CD4-positive, alpha-beta T cell treated with Interleukin-21 for 1 hour (primary cell): ENCODE data around the gene BMPER.
A peak's percentile ranks its signal among the peaks of the same experiment; 100 is the strongest.

Experiments
- DNase-seq: peaks from one replicate; pipeline ENCODE4 v3.0.0-alpha.2; 2020

Gene BMPER

DNA sequence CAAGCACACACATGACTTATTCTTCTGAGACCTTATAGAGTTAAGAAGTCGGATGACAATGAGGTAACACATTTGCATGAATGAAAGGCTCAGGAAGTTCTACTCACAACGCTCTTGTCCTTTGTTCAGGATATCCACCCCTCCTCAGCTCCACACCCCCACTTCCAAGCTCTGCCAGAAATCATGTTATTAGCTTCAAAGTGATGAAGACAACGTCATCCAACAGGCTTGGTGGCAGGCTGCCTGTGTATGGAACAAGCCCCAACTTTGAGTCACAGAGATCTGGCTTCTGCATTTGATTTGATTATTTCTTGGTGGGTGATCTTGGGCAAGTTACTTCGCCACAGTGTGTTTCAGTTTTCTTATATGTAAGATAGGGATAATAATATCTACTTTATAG is 12.4 kb upstream of the BMPER start:
- DNase-seq: no peak

- DNase-seq: no peak
These were observed 12.0 kb upstream of the BMPER start for GRCh38 chr7:33893377-33893776.

DNA sequence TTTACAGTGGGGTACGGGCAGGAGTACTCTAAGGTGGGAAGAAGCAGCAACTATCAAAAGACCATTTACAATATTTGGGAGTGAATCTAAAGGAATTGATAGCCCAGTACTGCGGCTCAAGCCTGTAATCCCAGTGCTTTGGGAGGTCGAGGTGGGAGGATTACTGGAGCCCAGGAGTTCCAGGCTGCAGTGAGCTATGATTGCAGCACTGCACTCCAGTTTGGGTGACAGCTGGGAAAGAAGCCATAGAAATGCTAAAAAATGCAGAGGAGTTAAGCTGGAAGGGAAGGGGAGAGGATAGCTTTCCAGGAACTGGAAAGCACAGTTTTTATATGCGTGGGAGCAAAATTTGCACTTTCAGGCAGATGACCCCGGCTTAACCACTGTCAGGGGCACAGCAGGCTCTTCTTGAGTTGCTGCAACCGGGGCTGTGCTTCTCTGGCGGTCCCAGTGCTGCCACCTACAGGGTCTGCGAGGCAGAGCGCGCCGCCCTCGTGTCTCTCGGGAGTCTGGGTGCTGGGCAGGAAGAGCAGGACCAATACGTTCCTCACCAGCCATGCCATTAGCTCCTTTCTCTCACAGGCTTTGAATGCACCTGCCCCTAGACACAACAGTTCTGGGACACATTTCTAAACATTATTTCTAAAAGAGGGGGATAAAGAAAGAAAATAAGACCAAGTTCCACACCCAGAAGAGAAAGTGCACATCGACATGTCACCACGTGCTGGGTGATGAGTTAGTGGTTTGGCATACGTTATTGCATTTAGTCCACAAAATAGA is 10.1 kb upstream of the BMPER start:
- peak; percentile 59 for DNase-seq

DNA sequence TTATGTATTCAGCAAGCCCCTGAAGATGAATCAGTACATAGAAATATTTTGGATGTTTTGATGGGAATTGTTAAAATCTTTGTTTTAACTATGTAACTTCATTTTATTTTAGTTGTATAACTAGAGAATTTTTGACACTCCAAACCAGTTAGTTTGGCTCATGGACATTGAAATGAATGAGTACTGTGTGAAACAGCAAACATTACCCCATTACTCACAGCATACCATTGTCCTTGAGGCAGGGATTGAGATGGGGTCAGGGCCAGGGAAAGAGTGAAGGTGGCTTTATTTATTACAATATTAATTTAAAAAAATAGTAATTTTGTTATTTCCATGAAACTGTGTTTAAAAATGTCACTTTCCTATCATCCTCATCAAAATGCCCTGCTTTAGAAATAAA is 4.8 kb upstream of the BMPER start:
- no peak for DNase-seq

DNA sequence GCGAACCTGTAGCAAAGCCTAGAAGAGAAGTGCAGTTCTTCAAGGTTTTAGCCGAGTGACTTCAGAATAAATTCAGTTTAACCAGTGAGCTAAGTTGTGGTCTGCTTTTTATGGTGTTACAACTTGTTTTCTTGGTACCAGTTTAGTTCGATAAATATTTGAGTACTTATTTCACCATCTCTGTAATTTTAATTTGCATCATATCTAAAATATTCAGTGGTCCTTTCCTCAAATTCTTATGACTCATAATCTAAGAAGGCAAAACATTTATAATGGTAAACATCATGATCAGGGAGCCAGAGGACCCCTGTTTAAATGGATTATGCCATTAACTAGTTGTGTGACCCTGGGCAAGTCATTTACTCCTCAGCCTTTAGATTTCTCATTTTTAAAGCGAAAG is 4.1 kb upstream of the BMPER start:
- DNase-seq: no peak

GRCh38 chr7:33901847-33902246 is 3.5 kb upstream of the BMPER start:
- no peak for DNase-seq

DNA sequence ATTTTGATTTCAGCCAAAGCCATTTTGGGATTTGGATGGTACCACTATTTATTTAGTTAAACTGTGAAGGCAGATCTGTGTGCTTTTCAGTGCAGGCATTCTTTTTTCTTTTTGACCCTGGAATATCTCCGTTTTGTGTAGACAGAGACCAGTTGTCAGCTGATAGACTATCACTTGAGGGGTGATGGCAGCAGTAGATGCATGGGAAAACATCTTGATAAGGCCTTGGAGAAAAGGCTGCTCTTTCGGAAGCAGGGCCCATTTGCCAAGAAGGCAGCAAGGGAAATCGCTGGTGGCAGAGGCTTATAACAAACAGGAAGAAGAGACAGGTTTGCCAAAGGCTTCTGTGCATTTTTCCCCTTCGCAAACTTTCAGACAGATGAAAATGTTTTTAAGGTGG is 2.6 kb upstream of the BMPER start:
- DNase-seq: no peak

- no peak for DNase-seq
These were observed 1.3 kb upstream of the BMPER start for GRCh38 chr7:33903791-33904680.

GRCh38 chr7:33904681-33905388 is 504 bp upstream of the BMPER start:
- DNase-seq: no peak

DNA sequence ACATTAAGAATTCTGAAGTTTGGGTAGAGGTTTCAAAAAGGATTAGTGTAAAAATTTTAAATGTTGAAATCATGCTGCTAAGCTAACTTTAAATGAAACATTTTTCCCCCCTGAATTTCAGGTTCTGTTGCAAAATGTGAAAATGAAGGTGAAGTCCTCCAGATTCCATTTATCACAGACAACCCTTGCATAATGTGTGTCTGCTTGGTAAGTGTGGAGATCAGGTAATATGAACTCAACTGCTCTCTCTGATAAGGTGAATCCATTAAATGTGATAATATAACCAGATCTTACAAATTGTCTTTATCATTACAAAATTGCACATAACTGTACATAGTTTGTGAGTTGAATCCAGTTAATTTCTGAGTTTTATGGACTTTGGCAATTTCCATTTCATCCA is 1.4 kb downstream of the BMPER start:
- no peak for DNase-seq

DNA sequence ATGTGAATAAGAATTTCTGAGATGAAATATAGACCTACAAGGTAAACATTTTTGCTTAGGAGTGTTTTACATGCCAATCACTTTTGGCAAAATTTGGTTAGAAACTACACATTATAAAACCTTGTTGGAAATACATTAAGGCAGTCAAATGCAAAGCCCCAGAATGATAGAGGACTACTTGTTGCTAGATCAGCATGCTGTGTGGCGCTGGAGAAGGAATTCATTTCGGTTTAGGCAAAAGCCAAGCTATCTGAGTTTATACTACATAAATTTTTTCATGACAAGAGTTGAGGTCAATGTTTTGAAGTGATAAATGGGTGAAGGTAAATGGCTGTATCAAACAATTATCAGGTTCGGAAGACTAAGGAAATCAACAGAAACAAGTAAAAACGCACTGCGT is 2.3 kb downstream of the BMPER start:
- DNase-seq: no peak

GRCh38 chr7:33909318-33909717 is 4.0 kb downstream of the BMPER start:
- no peak for DNase-seq

DNA sequence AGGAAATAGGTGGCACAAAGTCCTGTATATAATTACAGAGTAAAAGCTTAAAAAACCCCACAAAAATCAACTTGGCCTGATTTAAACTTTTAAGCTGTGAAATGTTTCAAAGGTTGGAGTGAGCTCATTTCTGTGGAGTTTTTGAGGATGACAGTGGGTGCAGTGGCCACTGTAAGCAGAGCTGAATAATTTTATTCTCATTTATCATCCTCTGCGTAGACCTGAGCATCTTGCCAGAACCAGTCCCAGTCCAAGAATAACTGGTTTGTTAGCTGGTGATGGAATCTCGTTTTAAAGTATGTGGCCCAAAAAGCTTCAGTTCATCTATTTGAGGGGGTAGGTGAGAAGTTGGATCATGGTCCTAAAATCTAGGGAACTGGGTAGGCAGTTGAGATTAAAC is 4.4 kb downstream of the BMPER start:
- no peak for DNase-seq

- no peak for DNase-seq
These were observed 5.4 kb downstream of the BMPER start for GRCh38 chr7:33910756-33911155.

- no peak for DNase-seq
These were observed 11.2 kb downstream of the BMPER start for GRCh38 chr7:33916357-33917081.

DNA sequence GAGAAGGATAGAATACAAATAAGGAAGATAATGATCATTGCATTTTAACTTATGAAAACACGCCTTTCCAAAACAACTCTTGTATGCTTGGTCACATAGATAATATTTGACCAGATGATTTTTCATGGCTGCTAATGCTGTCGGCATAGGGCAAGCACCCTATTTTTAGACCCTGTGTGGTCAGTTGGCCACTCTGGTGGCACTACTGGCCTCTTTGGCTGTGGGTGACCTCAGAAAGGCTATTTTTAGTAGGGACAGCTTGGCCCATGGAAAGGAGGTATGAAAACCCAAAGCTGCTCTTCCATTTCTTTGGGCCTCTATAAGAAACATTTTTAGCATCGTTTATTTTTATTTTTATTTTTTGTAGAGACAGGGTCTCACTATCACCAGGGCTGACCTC is 12.3 kb downstream of the BMPER start:
- no peak for DNase-seq

- DNase-seq: no peak
These were observed 13.3 kb downstream of the BMPER start for GRCh38 chr7:33918438-33919143.

GRCh38 chr7:33919449-33919848 is 14.1 kb downstream of the BMPER start:
- no peak for DNase-seq

DNA sequence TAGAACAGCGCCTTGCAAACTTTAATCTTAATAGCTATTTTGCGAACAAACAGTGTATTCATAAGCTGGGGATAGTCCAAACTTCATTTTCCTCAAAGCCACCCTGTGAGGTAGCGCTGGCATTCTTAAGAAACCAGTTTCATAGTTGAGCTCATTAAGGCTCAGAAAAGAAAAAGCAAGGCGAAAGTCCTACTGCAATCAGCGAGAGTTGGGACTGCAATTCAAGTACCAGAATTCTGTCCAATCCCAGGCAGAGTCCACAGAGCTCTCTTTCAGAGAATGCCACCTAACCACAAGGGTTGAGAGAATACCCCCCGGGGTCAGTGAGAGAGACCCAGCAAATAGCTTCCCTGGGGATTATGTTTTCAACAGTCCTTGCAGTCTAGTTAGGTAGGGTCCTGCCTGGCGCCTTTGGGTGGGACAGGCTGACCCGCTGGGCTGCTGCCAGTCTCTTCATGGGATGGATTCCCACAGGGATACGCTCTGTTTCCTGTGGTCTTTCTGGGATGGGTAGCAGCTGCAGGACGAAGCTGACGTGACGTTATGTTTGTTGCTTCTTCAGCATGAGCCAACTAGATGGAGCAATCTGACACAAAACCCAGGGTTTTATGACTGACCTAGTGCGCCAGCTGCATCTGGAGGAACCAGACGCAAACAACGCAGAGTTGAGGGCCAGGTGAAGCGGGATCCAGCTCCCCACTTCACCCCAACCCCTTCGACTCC is 16.0 kb downstream of the BMPER start:
- DNase-seq: no peak

DNA sequence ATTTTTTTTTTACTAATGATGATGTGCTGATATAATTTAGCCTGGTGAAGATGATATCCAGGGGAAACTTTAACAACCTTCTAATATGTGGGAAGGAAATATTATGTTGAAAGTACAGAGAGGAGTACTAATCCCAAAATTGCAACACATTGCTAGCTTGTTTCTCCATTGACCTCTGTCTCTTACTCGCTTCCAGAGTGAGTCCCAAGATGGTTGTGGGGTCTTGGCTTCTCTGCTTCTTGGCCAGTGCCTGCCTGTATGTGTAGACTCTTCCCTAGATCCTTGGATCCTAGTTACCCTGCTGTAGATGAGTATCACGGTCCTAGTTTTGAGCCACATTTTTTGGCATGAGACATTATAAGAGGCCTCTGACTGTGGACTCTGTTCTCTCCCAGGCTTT is 17.5 kb downstream of the BMPER start:
- DNase-seq: no peak

DNA sequence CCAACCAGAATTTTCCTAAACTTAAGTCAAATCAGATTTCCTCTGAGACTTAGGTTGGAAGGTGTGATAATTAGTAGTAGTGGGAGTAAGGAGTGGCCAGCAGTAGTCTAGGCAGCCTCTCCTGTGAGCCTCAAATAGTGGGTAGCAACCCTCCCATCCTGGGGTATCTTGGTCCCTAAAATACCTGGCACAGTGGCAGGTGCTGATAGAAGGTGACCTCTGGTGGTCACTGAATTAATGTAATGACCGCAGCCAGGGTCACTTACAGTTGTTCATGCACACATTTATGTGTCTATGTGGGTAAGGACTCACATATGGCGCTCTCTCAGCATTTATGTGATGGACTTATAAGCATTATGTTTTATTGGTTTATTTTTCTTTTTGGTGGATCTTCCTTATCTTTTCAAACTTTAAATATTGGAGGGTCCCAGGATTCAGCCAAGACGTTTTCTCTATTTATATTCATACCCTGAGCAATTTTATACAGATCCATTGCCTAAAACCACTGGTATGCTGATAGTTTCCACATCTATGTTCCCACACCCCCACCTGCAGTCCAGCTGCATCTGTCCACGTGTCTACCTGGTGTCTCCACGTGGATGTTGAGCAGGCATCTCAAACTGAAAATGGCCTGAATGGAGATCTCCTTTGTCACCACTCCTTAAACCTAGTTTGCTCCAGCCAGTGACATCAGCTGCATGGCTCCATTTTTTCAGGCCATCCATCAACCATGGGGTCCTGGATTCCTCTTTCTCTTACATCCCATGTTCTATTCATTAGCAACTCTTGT is 18.3 kb downstream of the BMPER start:
- no peak for DNase-seq
